T47D (cell line): ENCODE results near the gene NET1.

Experiments
- DNase-seq, 2 experiments: peaks; one replicate each; pipeline versions ENCODE4 v3.0.0 to v3.0.0-alpha.2; 2011 to 2012; ENCODE audit warnings: low read depth in 1 of 2, low spot score in 1 of 2
- JUND ChIP-seq: IDR thresholded peaks from 2 replicates; pipeline ENCODE4 v1.6.1; 2012; ENCODE audit warnings: low read depth
- in situ Hi-C: cut with HindIII; loops from 2 replicates; pipeline ENCODE4 v1.10.0; 2016; ENCODE audit warnings: low sequenced_read_pairs, low pct_unique_long_range_greater_than_20kb

NET1 gene

GRCh38 chr10:5499493-5500140, 87.3 kb downstream of the NET1 start, which contains the start of gene CALML5:
CALML5 (minus strand) TSS chr10:5499570; CDS start chr10:5499438, 132 bp downstream.
- in situ Hi-C loops: no loop called here
- no peak for DNase-seq
- no peak for TF ChIP-seq JUND

GRCh38 chr10:5500162-5500670, 87.9 kb downstream of the NET1 start:
- DNase-seq: no peak
- in situ Hi-C loops: no loop called here
- no peak for TF ChIP-seq JUND

- in situ Hi-C loops: no loop called here
- no peak for TF ChIP-seq JUND
- no peak for DNase-seq
Observed at GRCh38 chr10:5500910-5501309, 88.6 kb downstream of the NET1 start.

GRCh38 chr10:5502061-5502521, 89.7 kb downstream of the NET1 start:
- no peak for DNase-seq
- no peak for TF ChIP-seq JUND
- in situ Hi-C loops: no loop called here

- no peak for TF ChIP-seq JUND
- peak in 1 of 2 experiments; percentile 42 for DNase-seq
- in situ Hi-C loops: no loop called here
Observed at GRCh38 chr10:5502571-5503476, 90.5 kb downstream of the NET1 start.

- in situ Hi-C loops: no loop called here
- TF ChIP-seq JUND: no peak
- DNase-seq: peak; percentile 92 to 99
Observed at GRCh38 chr10:5503477-5503835, 91.1 kb downstream of the NET1 start.

GRCh38 chr10:5504146-5505072, 92.1 kb downstream of the NET1 start:
- no peak for TF ChIP-seq JUND
- peak in 1 of 2 experiments; percentile 38 for DNase-seq
- in situ Hi-C loops: no loop called here

- TF ChIP-seq JUND: no peak
- in situ Hi-C loops: no loop called here
- DNase-seq: no peak
Observed at GRCh38 chr10:5506246-5506645, 93.9 kb downstream of the NET1 start.

- TF ChIP-seq JUND: no peak
- no peak for DNase-seq
- in situ Hi-C loops: no loop called here
Observed at GRCh38 chr10:5506751-5507648, 94.6 kb downstream of the NET1 start.

GRCh38 chr10:5507649-5508131, 95.3 kb downstream of the NET1 start:
- in situ Hi-C loops: no loop called here
- no peak for DNase-seq
- no peak for TF ChIP-seq JUND

GRCh38 chr10:5508161-5508604, 95.8 kb downstream of the NET1 start:
- in situ Hi-C loops: no loop called here
- no peak for TF ChIP-seq JUND
- DNase-seq: no peak
